ENCODE measurements around the gene MLLT1.

GRCh38 chr19:6276447-6276846 is 3.3 kb downstream of the MLLT1 start:
- TF ChIP-seq CTCF (conservative IDR thresholded peaks at IDR 0.05; ENCODE audit: low read depth, low read length): no peak
- TF ChIP-seq EZH2 (IDR thresholded peaks at IDR 0.05; ENCODE audit: borderline replicate concordance, low read depth, low read length, poor library complexity, severe bottlenecking): no peak
